WTC11 (cell line): ENCODE results near the gene SPHK2. TPM values are rescaled to one million over a fixed set of nuclear protein-coding genes. Genes with fewer than 3 reads are reported as not detected.

Experiments
- ATAC-seq: fragments of 200-7000 bp; cut with Tn5 transposase; 2 replicates; pipeline ENCODE4 v1.10.0; 2021; ENCODE audit warnings: mild to moderate bottlenecking, moderate library complexity
- CTCF ChIA-PET: fragments of 300-600 bp; sonication (Branson Sonifier 250); formaldehyde crosslinking; loops from one replicate; lab custom pipeline; 2021; ENCODE audit warnings: antibody characterized with exemption; lab: Charles Lee
- POLR2A ChIA-PET: fragments of 350-600 bp; sonication (Branson Sonifier 250); formaldehyde crosslinking; loops from one replicate; lab custom pipeline; 2021; ENCODE audit warnings: antibody characterized with exemption; lab: Charles Lee
- DNase-seq: peaks from one replicate; pipeline ENCODE4 v3.0.0; 2021; ENCODE audit warnings: low spot score
- H3K27ac Mint-ChIP-seq: 2 replicates; pipeline ENCODE4 v1.8.0; 2021; ENCODE audit warnings: mixed read lengths
- H3K27me3 Mint-ChIP-seq: 2 replicates; pipeline ENCODE4 v1.8.0; 2021; ENCODE audit warnings: low read depth, mild to moderate bottlenecking, moderate library complexity, mixed read lengths
- H3K36me3 Mint-ChIP-seq: 2 replicates; pipeline ENCODE4 v1.8.0; 2021; ENCODE audit warnings: mixed read lengths
- H3K4me1 Mint-ChIP-seq: 2 replicates; pipeline ENCODE4 v1.8.0; 2022; ENCODE audit warnings: mixed read lengths
- H3K4me3 Mint-ChIP-seq: 2 replicates; pipeline ENCODE4 v1.8.0; 2021; ENCODE audit warnings: mild to moderate bottlenecking, moderate library complexity, mixed read lengths
- H3K9me3 Mint-ChIP-seq: 2 replicates; pipeline ENCODE4 v1.8.0; 2021; ENCODE audit warnings: mixed read lengths
- CDX4 ChIP-seq: fragments of 250-450 bp; sonication (Bioruptor Pico); IDR thresholded peaks from 2 replicates; pipeline ENCODE4 v1.9.0; 2021; ENCODE audit warnings: moderate library complexity, mild to moderate bottlenecking, inconsistent platforms, borderline replicate concordance
- E2F4 ChIP-seq: sonication (generic); formaldehyde crosslinking; IDR thresholded peaks from 2 replicates; pipeline ENCODE4 v1.8.1; 2022; ENCODE audit warnings: low read depth, mild to moderate bottlenecking, moderate library complexity, missing genetic modification reagents, borderline replicate concordance
- ESRRA ChIP-seq: sonication (generic); formaldehyde crosslinking; IDR thresholded peaks from 2 replicates; pipeline ENCODE4 v1.8.1; 2022; ENCODE audit warnings: mild to moderate bottlenecking, missing genetic modification reagents, borderline replicate concordance
- ETV6 ChIP-seq: sonication (generic); formaldehyde crosslinking; IDR thresholded peaks from 2 replicates; pipeline ENCODE4 v1.8.1; 2022; ENCODE audit warnings: mild to moderate bottlenecking, missing genetic modification reagents
- MXD4 ChIP-seq: fragments of 250-450 bp; sonication (Bioruptor Pico); IDR thresholded peaks from 2 replicates; pipeline ENCODE4 v1.8.0; 2021; ENCODE audit warnings: mild to moderate bottlenecking, moderate library complexity, borderline replicate concordance
- NFYB ChIP-seq: sonication (generic); formaldehyde crosslinking; conservative IDR thresholded peaks from 2 replicates; pipeline ENCODE4 v1.8.0; 2022; ENCODE audit warnings: low read depth, missing genetic modification reagents
- PRDM15 ChIP-seq: sonication (generic); formaldehyde crosslinking; IDR thresholded peaks from 2 replicates; pipeline ENCODE4 v1.8.0; 2022; ENCODE audit warnings: missing genetic modification reagents
- PRRX2 ChIP-seq: fragments of 250-450 bp; sonication (Bioruptor Pico); IDR thresholded peaks from 2 replicates; pipeline ENCODE4 v1.8.0; 2021; ENCODE audit warnings: mild to moderate bottlenecking
- RORB ChIP-seq: fragments of 250-450 bp; sonication (Bioruptor Pico); IDR thresholded peaks from 2 replicates; pipeline ENCODE4 v1.9.0; 2021; ENCODE audit warnings: mild to moderate bottlenecking
- SP1 ChIP-seq: sonication (generic); formaldehyde crosslinking; conservative IDR thresholded peaks from 2 replicates; pipeline ENCODE4 v1.8.1; 2022; ENCODE audit warnings: missing genetic modification reagents
- TCF7 ChIP-seq: sonication (generic); formaldehyde crosslinking; IDR thresholded peaks from 2 replicates; pipeline ENCODE4 v1.8.0; 2022; ENCODE audit warnings: mild to moderate bottlenecking, low read depth, missing genetic modification reagents, moderate library complexity
- TEAD1 ChIP-seq: sonication (generic); formaldehyde crosslinking; IDR thresholded peaks from 2 replicates; pipeline ENCODE4 v1.8.0; 2022; ENCODE audit warnings: mild to moderate bottlenecking, missing genetic modification reagents
- TEAD4 ChIP-seq: sonication (generic); formaldehyde crosslinking; IDR thresholded peaks from 2 replicates; pipeline ENCODE4 v1.8.0; 2022; ENCODE audit warnings: mild to moderate bottlenecking, missing genetic modification reagents
- ZNF423 ChIP-seq: fragments of 250-450 bp; sonication (Bioruptor Pico); IDR thresholded peaks from 2 replicates; pipeline ENCODE4 v2.1.2; 2022; ENCODE audit warnings: mild to moderate bottlenecking, moderate library complexity
- ZNF425 ChIP-seq: fragments of 250-450 bp; sonication (Bioruptor Pico); conservative IDR thresholded peaks from 2 replicates; pipeline ENCODE4 v1.9.0; 2021; ENCODE audit warnings: mild to moderate bottlenecking
- total RNA-seq: library from RNA; stranded (reverse); gene quantifications from 3 replicates; pipeline ENCODE4 v1.2.3, GENCODE V29; 2021
- TF ChIP-seq, protein P1 (sequence below): sonication (generic); formaldehyde crosslinking; IDR thresholded peaks from 2 replicates; pipeline ENCODE4 v1.8.0; 2022; ENCODE audit warnings: mild to moderate bottlenecking, missing genetic modification reagents
- TF ChIP-seq, protein P2 (sequence below): sonication (generic); formaldehyde crosslinking; IDR thresholded peaks from 2 replicates; pipeline ENCODE4 v1.8.0; 2023; ENCODE audit warnings: mild to moderate bottlenecking, missing genetic modification reagents
- TF ChIP-seq, protein P3 (sequence below): sonication (generic); formaldehyde crosslinking; conservative IDR thresholded peaks from 2 replicates; pipeline ENCODE4 v1.8.1; 2022; ENCODE audit warnings: mild to moderate bottlenecking, missing genetic modification reagents
- TF ChIP-seq, protein P4 (sequence below): sonication (generic); formaldehyde crosslinking; IDR thresholded peaks from 2 replicates; pipeline ENCODE4 v1.8.1; 2023; ENCODE audit warnings: mild to moderate bottlenecking, missing genetic modification reagents, moderate library complexity

The SPHK2 gene
- total RNA-seq, 1 experiment from 2014 or later = 64.6 TPM

- no peaks in the 10 kb centered on the region for H3K27me3 Mint-ChIP-seq
- H3K4me3 Mint-ChIP-seq = no peak overlapping the region
- CTCF ChIA-PET = interaction anchor here (1.2 to 4.9 kb wide), 2 partner anchors 18 to 23 kb away, joined by 6 to 68 read pairs; no protein-coding TSS in a partner anchor
- no peaks in the 10 kb centered on the region for H3K4me1 Mint-ChIP-seq
- POLR2A ChIA-PET = no interaction called here
- DNase-seq (no peak), ATAC-seq (no peak)
- no peak overlapping the region for H3K27ac Mint-ChIP-seq
- no peaks in the 10 kb centered on the region for H3K36me3 Mint-ChIP-seq
- TF ChIP-seq SP1 (CRISPR knock-in tag) (no peak), NFYB (no peak), CDX4 (CRISPR knock-in tag) (no peak), ESRRA (no peak), E2F4 (CRISPR knock-in tag) (no peak), ETV6 (CRISPR knock-in tag) (no peak), PRDM15 (CRISPR knock-in tag) (no peak), RORB (no peak), TEAD1 (CRISPR knock-in tag) (no peak)
- no peaks in the 10 kb centered on the region for H3K9me3 Mint-ChIP-seq
Observed at GRCh38 chr19:48607359-48607755, 11.9 kb upstream of the SPHK2 start.

GRCh38 chr19:48608798-48609263 is 10.5 kb upstream of the SPHK2 start:
- peaks cover 4% of the 10 kb centered on the region for H3K4me1 Mint-ChIP-seq
- ChIA-PET CTCF (interaction anchor here (0.6 to 4.9 kb wide), 38 partner anchors 9 to 1009 kb away, joined by 3 to 68 read pairs (median 5); partner anchors contain the start of genes KDELR1, RPL18, SPHK2 and SYNGR4), POLR2A (interaction anchor here (0.6 to 2.5 kb wide), 4 partner anchors 10 to 292 kb away, joined by 3 to 14 read pairs (median 6); partner anchors contain the start of genes RPL18 and SPHK2)
- DNase-seq = peak; percentile 63
- ATAC-seq = peak; percentile 84
- peak overlapping the region; percentile 37; the same call in 1 of the 2 replicates for H3K4me3 Mint-ChIP-seq
- H3K36me3 Mint-ChIP-seq = no peaks in the 10 kb centered on the region
- no peak overlapping the region for H3K27ac Mint-ChIP-seq
- H3K9me3 Mint-ChIP-seq = no peaks in the 10 kb centered on the region
- no peaks in the 10 kb centered on the region for H3K27me3 Mint-ChIP-seq
- TF ChIP-seq, protein P1, sequence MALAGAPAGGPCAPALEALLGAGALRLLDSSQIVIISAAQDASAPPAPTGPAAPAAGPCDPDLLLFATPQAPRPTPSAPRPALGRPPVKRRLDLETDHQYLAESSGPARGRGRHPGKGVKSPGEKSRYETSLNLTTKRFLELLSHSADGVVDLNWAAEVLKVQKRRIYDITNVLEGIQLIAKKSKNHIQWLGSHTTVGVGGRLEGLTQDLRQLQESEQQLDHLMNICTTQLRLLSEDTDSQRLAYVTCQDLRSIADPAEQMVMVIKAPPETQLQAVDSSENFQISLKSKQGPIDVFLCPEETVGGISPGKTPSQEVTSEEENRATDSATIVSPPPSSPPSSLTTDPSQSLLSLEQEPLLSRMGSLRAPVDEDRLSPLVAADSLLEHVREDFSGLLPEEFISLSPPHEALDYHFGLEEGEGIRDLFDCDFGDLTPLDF (CRISPR knock-in tag) = no peak
- TF ChIP-seq TCF7 = no peak
- peak; percentile 66; the same call in 1 of the 2 replicates for TF ChIP-seq ZNF423 (CRISPR knock-in tag)
- TF ChIP-seq TEAD4 (CRISPR knock-in tag) = no peak
- TF ChIP-seq, protein P2, sequence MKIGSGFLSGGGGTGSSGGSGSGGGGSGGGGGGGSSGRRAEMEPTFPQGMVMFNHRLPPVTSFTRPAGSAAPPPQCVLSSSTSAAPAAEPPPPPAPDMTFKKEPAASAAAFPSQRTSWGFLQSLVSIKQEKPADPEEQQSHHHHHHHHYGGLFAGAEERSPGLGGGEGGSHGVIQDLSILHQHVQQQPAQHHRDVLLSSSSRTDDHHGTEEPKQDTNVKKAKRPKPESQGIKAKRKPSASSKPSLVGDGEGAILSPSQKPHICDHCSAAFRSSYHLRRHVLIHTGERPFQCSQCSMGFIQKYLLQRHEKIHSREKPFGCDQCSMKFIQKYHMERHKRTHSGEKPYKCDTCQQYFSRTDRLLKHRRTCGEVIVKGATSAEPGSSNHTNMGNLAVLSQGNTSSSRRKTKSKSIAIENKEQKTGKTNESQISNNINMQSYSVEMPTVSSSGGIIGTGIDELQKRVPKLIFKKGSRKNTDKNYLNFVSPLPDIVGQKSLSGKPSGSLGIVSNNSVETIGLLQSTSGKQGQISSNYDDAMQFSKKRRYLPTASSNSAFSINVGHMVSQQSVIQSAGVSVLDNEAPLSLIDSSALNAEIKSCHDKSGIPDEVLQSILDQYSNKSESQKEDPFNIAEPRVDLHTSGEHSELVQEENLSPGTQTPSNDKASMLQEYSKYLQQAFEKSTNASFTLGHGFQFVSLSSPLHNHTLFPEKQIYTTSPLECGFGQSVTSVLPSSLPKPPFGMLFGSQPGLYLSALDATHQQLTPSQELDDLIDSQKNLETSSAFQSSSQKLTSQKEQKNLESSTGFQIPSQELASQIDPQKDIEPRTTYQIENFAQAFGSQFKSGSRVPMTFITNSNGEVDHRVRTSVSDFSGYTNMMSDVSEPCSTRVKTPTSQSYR (CRISPR knock-in tag) = no peak
- TF ChIP-seq, protein P3, sequence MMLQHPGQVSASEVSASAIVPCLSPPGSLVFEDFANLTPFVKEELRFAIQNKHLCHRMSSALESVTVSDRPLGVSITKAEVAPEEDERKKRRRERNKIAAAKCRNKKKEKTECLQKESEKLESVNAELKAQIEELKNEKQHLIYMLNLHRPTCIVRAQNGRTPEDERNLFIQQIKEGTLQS (CRISPR knock-in tag) = no peak
- TF ChIP-seq MXD4 (CRISPR knock-in tag) = no peak
- TF ChIP-seq, protein P4, sequence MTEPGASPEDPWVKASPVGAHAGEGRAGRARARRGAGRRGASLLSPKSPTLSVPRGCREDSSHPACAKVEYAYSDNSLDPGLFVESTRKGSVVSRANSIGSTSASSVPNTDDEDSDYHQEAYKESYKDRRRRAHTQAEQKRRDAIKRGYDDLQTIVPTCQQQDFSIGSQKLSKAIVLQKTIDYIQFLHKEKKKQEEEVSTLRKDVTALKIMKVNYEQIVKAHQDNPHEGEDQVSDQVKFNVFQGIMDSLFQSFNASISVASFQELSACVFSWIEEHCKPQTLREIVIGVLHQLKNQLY (CRISPR knock-in tag) = no peak
- no peak for TF ChIP-seq CDX4 (CRISPR knock-in tag)
- TF ChIP-seq PRRX2 (CRISPR knock-in tag) = no peak
- TF ChIP-seq SP1 (CRISPR knock-in tag) = 0 out of 2 replicates have a peak, but pooled peaks have one; percentile 19
- no peak for TF ChIP-seq ZNF425 (CRISPR knock-in tag)
